Coronary artery (tissue), 2 donors: ENCODE measurements around the gene ANKRD29.

ENCODE experiments used
- DNase-seq: peaks from one replicate; pipeline ENCODE4 v3.0.0-alpha.2; 2017; ENCODE audit warnings: low spot score
- H3K27ac ChIP-seq, 2 donors: fragments of 200-600 bp; sonication (generic); one replicate each; pipeline ENCODE4 v1.5.1; 2016 to 2019
- H3K4me3 ChIP-seq: fragments of 200-600 bp; sonication (generic); 2 replicates; pipeline ENCODE4 v1.5.1; 2016; ENCODE audit warnings: mild to moderate bottlenecking, moderate library complexity
- CTCF ChIP-seq: fragments of 200-600 bp; sonication (generic); IDR thresholded peaks from one replicate; pipeline ENCODE4 v1.5.1; 2019; ENCODE audit warnings: antibody characterized with exemption

ANKRD29 gene

GRCh38 chr18:23704806-23705205 lies 42.1 kb upstream of the ANKRD29 start:
- no peak for DNase-seq
- peak overlapping the region in 1 of 2 donors; percentile 6 for H3K27ac ChIP-seq
- no peak for TF ChIP-seq CTCF
- H3K4me3 ChIP-seq: no peak overlapping the region

- Histone ChIP-seq H3K4me3 (no peak overlapping the region), H3K27ac (peak overlapping the region in 1 of 2 donors; percentile 6)
- peak; percentile 52 for DNase-seq
- no peak for TF ChIP-seq CTCF
Measured at GRCh38 chr18:23703987-23704384, 41.3 kb upstream of the ANKRD29 start.

GRCh38 chr18:23703057-23703986 lies 40.6 kb upstream of the ANKRD29 start:
- TF ChIP-seq CTCF: no peak
- no peak overlapping the region for H3K4me3 ChIP-seq
- H3K27ac ChIP-seq: peak overlapping the region in 1 of 2 donors; percentile 6
- DNase-seq: peak; percentile 33

GRCh38 chr18:23702606-23703005 lies 39.9 kb upstream of the ANKRD29 start:
- Histone ChIP-seq H3K27ac (no peak overlapping the region), H3K4me3 (no peak overlapping the region)
- no peak for TF ChIP-seq CTCF
- peak; percentile 33 for DNase-seq

- DNase-seq: no peak
- no peak overlapping the region for H3K4me3 ChIP-seq
- TF ChIP-seq CTCF: no peak
- H3K27ac ChIP-seq: no peak overlapping the region
Measured at GRCh38 chr18:23701544-23702064, 38.9 kb upstream of the ANKRD29 start.

GRCh38 chr18:23701017-23701416 lies 38.3 kb upstream of the ANKRD29 start:
- no peak for DNase-seq
- Histone ChIP-seq H3K4me3 (no peak overlapping the region), H3K27ac (no peak overlapping the region)
- TF ChIP-seq CTCF: no peak
